Mammary microvascular endothelial cell (primary cell): ENCODE measurements around the gene SGSM2. TPM values are rescaled to one million over a fixed set of nuclear protein-coding genes. Genes with fewer than 3 reads are reported as not detected.

Source experiments
- total RNA-seq: library from RNA; depleted of rRNA; stranded (reverse); fragments of >200 nt; gene quantifications from 2 replicates; pipeline ENCODE4 v1.2.3, GENCODE V29; 2015

Gene SGSM2, protein sequence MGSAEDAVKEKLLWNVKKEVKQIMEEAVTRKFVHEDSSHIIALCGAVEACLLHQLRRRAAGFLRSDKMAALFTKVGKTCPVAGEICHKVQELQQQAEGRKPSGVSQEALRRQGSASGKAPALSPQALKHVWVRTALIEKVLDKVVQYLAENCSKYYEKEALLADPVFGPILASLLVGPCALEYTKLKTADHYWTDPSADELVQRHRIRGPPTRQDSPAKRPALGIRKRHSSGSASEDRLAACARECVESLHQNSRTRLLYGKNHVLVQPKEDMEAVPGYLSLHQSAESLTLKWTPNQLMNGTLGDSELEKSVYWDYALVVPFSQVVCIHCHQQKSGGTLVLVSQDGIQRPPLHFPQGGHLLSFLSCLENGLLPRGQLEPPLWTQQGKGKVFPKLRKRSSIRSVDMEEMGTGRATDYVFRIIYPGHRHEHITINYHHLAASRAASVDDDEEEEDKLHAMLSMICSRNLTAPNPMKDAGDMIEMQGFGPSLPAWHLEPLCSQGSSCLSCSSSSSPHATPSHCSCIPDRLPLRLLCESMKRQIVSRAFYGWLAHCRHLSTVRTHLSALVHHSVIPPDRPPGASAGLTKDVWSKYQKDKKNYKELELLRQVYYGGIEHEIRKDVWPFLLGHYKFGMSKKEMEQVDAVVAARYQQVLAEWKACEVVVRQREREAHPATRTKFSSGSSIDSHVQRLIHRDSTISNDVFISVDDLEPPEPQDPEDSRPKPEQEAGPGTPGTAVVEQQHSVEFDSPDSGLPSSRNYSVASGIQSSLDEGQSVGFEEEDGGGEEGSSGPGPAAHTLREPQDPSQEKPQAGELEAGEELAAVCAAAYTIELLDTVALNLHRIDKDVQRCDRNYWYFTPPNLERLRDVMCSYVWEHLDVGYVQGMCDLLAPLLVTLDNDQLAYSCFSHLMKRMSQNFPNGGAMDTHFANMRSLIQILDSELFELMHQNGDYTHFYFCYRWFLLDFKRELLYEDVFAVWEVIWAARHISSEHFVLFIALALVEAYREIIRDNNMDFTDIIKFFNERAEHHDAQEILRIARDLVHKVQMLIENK
- total RNA-seq: 25.0 and 26.5 TPM in 2 replicates

DNA sequence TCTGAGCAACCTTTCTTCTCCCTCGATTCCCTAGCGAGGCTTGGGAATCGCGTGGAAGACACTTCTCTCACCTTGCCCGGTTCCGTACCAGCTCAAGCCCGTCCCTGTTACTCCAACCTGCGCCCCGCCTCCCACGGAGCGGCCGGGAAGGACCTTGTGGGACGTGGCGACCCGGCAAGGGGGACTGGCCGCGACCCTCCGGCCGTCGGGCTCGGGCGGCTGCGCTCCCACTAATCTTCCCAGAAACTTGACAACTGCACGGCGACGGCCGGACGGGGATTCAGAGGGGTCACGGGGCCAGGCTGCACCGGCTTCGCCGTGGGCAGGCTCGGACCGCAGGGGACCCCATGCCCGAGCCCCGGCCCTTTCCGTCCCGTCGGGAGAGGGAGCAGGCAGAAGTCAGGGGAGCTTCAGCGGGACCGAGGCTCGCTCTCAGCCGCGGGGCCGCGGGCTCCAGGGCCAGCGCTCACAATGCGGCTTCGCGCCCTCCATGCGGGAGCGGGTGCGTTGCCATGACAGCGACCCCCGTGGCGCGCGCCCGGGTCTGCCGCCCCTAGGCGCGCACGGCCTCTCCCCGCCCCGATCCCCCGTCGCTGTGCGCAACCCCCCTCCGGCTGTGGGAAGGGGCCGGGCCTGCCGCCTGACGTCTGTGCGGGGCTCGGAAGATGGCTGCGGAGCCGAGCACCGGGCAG lies at the start of gene SGSM2:
Gene SGSM2 (plus strand): TSS at position 650 of the 692 bp plus-strand sequence. CDS start 188 bp downstream, outside the sequence.

DNA sequence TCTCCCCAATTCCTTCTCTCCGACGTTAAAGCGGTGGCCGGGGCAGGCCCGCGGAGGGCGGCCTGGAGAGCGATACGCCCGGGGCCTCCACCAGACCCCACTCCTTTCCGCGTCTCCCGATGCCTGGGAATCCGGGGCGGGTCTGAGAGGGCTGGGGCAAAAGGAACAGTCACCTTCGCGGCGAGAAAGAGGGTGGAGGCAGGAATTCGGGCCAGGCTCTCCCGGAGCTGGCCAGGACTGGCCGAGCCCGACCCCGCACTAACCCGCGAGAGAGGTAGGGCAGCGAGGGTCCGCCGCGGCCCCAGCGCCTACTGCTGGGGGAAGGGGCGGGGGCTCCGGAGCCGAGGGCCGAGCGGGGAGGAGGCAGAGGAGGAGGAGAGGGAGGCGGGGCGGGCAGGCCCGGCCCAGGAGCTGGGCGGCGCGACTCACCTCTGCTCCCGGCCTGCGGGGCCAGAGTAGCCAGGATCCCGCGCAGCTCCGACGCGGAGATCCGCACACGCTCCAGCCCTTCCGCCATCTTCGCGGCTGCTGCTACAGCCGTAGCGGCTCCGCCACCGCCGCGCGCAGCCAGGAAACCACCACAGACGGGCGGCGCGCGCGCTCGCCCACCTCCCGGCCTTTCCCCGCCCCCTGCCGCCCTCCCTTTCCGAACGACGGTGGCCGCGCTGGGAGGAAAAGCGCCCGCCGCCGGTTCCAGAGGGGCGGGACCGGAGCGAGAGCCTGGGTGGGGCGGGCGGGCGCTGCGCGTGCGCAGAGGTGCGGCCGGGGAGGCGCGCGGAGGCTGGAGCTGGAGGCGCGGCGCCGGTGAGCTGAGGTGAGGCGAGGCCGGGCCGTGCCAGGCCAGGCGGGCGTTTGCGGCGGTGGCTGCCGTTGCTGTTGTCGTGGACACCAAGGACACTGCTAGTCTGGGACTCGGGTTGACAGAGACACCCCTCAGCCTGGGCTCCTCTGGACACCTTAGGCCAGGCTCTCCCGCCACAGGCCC lies 33.8 kb upstream of the SGSM2 start, which contains the start of the genes SMG6 and SRR:
Gene SMG6 (minus strand): TSS at position 582 of the 985 bp plus-strand sequence. CDS start 65 bp downstream, at position 517.
Gene SRR (plus strand): TSS at position 747 of the 985 bp plus-strand sequence. CDS start 11,611 bp downstream, outside the sequence.

DNA sequence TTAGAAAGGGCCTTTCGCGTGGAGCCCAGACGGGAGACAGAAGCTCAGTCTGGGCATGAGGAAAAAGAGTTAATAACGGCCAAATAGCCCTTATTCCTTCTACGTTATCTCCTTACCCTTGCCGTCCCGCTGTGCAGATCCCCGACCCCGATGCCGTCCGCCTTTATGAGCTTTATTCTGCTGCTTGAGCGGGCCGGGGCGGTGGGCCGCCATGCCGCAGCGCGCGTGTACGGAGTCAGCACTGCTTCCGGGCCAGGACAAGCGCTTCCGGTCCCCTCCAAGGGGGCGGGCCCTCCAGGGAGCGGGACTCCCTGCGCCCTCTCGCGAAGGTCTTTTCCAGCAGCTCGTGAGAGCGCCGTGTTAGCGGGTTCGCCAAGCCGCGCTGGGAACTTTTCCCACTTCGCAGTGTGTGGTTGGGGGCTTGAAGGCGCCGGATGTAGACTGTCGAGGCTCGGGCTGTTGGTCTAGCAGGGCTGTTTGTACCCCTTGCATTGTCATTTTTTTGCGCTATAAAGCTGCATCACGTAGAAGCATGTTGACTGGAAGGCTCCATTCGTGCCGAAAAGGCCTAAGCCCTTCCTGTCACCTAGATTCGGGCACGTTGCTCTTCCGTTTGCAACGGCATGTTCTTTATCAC lies 968 bp upstream of the SGSM2 start, which contains the start of gene TSR1:
Gene TSR1 (minus strand): TSS at position 243 of the 637 bp plus-strand sequence. CDS start 30 bp downstream, at position 213.

DNA sequence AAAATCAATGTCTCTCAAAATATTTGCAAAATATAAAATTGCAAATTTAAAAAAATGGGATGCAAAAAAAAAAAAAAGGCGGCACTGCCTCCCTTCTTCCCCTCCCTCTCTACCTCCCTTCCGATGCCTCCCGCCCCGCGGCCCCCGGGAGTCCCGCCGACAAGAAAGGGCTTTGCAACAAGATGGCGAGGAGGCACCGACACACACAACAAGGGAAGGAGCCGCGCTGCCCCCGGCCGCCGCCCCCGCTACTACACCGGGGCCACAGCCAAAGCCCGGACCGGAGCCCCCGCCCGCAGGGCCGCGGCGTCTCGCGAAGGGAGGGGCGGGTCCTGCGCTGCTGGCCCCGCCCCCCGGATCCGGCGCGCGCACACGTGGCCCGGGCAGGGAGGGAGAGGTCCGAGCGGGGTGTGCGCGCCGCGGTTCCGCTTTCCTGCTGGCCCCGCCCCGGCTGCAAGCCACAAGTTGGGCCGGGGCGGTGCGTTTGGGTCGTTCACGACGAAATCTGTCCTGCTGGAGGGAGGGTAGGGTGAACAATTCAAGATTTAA lies 63.6 kb downstream of the SGSM2 start, which contains the start of gene MNT:
Gene MNT (minus strand): TSS at position 184 of the 549 bp plus-strand sequence. CDS start 348 bp downstream, outside the sequence.

Other genes starting within 250 kb of the SGSM2 start
- gene SMG6, start 33.7 kb upstream of the SGSM2 start, total RNA-seq: 49.2 and 73.6 TPM in 2 replicates
- 23.2 and 37.7 TPM in 2 replicates for gene SRR, start 33.6 kb upstream of the SGSM2 start, total RNA-seq
- 37.4 and 47.7 TPM in 2 replicates for gene TSR1, start 1.0 kb upstream of the SGSM2 start, total RNA-seq
- gene MNT, start 63.6 kb downstream of the SGSM2 start, total RNA-seq: 4.0 and 5.5 TPM in 2 replicates
- 25.3 and 29.8 TPM in 2 replicates for gene METTL16, start 174.4 kb downstream of the SGSM2 start, total RNA-seq